ENCODE measurements around the gene CAMSAP1.
"Not testable (repeated sequence)": the region's sequence is repeated elsewhere in the genome, so short reads cannot be mapped to it uniquely, and the experiment has no call there.

CAMSAP1 gene

GRCh38 chr9:135896205-135896604, 11.1 kb downstream of the CAMSAP1 start:
- no peak for FAIRE-seq

GRCh38 chr9:135895202-135895848, 12.0 kb downstream of the CAMSAP1 start:
- FAIRE-seq: no peak

- no peak for FAIRE-seq
These were observed 14.2 kb downstream of the CAMSAP1 start for GRCh38 chr9:135893104-135893503.

- FAIRE-seq: not testable (repeated sequence)
These were observed 15.0 kb downstream of the CAMSAP1 start for GRCh38 chr9:135892327-135892726.

- no peak for FAIRE-seq
These were observed 16.2 kb downstream of the CAMSAP1 start for GRCh38 chr9:135891027-135891631.

- FAIRE-seq: no peak
These were observed 16.9 kb downstream of the CAMSAP1 start for GRCh38 chr9:135890190-135891026.

- no peak for FAIRE-seq
These were observed 17.7 kb downstream of the CAMSAP1 start for GRCh38 chr9:135889564-135890189.

- no peak for FAIRE-seq
These were observed 18.5 kb downstream of the CAMSAP1 start for GRCh38 chr9:135888766-135889394.

GRCh38 chr9:135888126-135888765, 19.1 kb downstream of the CAMSAP1 start:
- FAIRE-seq: no peak

- no peak for FAIRE-seq
These were observed 19.7 kb downstream of the CAMSAP1 start for GRCh38 chr9:135887585-135888050.

- FAIRE-seq: no peak
These were observed 20.3 kb downstream of the CAMSAP1 start for GRCh38 chr9:135887021-135887507.

GRCh38 chr9:135886147-135886981, 21.0 kb downstream of the CAMSAP1 start:
- FAIRE-seq: no peak

- no peak for FAIRE-seq
These were observed 22.1 kb downstream of the CAMSAP1 start for GRCh38 chr9:135885100-135885853.

GRCh38 chr9:135884328-135885035, 22.9 kb downstream of the CAMSAP1 start:
- FAIRE-seq: no peak

- FAIRE-seq: no peak
These were observed 23.8 kb downstream of the CAMSAP1 start for GRCh38 chr9:135883410-135884089.

- FAIRE-seq: no peak
These were observed 25.3 kb downstream of the CAMSAP1 start for GRCh38 chr9:135882011-135882410.

- FAIRE-seq: no peak
These were observed 26.9 kb downstream of the CAMSAP1 start for GRCh38 chr9:135880438-135880837.

- no peak for FAIRE-seq
These were observed 27.7 kb downstream of the CAMSAP1 start for GRCh38 chr9:135879619-135880018.

GRCh38 chr9:135879237-135879601, 28.1 kb downstream of the CAMSAP1 start:
- FAIRE-seq: no peak

Data from colon (tissue), 2 donors.